GM12872 (cell line): ENCODE results near the gene CDKAL1.

Experiments
- CTCF ChIP-seq: IDR thresholded peaks from 3 replicates; pipeline ENCODE4 v1.5.1; 2011; ENCODE audit warnings: low read depth, mild to moderate bottlenecking, low read length, moderate library complexity; ENCODE audit not compliant: insufficient read depth

The CDKAL1 gene

GRCh38 chr6:20540683-20541082 lies 6.4 kb downstream of the CDKAL1 start:
- no peak for TF ChIP-seq CTCF

DNA sequence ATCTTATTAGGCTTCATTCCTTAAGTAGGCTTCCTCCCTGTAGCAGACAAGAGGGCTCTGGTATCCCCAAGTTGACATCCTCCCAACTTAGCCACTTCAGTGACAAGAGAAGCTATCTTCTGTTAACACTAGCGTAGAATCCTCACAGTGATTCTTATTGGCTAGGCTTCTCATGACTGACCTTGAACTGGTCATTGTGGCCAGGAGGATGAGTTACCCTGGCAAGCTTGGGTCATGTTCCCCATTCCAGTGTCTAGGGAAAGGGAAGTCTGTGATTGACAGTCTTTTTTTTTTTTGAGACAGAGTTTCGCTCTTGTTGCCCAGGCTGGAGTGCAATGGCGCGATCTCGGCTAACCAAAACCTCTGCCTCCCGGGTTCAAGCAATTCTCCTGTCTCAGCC lies 7.1 kb downstream of the CDKAL1 start:
- TF ChIP-seq CTCF, result no peak

GRCh38 chr6:20542927-20543602 lies 8.8 kb downstream of the CDKAL1 start:
- no peak for TF ChIP-seq CTCF

DNA sequence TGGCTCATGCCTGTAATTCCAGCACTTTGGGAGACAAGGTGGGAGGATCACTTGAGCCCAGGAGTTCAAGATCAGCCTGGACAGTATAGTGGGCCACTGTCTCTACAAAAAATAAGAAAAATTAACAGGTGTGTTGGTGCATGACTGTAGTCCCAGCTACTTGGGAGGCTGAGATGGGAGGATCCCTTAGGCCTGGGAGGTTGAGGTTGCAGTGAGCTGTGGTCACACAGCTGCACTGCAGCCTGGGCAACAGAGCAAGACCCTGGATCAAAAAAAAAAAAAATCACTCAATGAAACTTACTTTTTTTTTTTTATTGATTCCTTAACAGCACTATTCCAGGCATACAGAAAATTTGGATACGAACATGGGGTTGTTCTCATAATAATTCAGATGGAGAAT lies 14.0 kb downstream of the CDKAL1 start:
- TF ChIP-seq CTCF, result no peak

GRCh38 chr6:20554326-20554725 lies 20.1 kb downstream of the CDKAL1 start:
- no peak for TF ChIP-seq CTCF

DNA sequence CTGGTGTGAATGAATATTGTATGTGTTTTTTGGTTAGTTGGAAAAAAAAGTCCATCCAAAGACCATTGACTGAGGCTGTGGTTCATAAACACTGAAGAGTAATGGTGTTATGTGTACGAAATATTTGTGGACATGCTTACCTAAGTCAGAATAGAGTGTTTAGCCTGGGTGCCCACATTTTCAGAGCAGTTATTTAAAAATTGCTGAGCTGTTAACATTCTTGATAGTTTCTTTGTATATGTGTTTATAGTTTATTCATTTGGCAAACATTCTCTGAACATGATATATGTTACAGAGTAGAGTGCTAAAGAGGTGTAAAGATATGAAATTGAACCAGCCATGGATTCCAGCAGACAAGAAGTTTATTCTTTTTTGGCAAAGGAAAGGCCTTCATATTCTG lies 20.6 kb downstream of the CDKAL1 start:
- no peak for TF ChIP-seq CTCF

GRCh38 chr6:20559924-20560551 lies 25.8 kb downstream of the CDKAL1 start:
- no peak for TF ChIP-seq CTCF
